Activated naive CD4-positive, alpha-beta T cell treated with anti-CD3 and anti-CD28 coated beads, Interleukin-2, amount 50 U/mL, for 24 hours (primary cell): ENCODE data around the gene GCNT2.
"Not testable (repeated sequence)": the region's sequence is repeated elsewhere in the genome, so short reads cannot be mapped to it uniquely, and the experiment has no call there.

ENCODE experiments used
- H3K27ac Mint-ChIP-seq: one replicate; pipeline ENCODE4 v1.8.0; 2021; ENCODE audit warnings: mild to moderate bottlenecking, mixed read lengths
- H3K27me3 Mint-ChIP-seq: one replicate; pipeline ENCODE4 v1.8.0; 2021; ENCODE audit warnings: mixed read lengths
- H3K36me3 Mint-ChIP-seq: one replicate; pipeline ENCODE4 v1.8.0; 2021; ENCODE audit warnings: mixed read lengths
- H3K4me1 Mint-ChIP-seq: one replicate; pipeline ENCODE4 v1.8.0; 2021; ENCODE audit warnings: mixed read lengths
- H3K4me3 Mint-ChIP-seq: one replicate; pipeline ENCODE4 v1.8.0; 2021; ENCODE audit warnings: mild to moderate bottlenecking, mixed read lengths
- H3K9me3 Mint-ChIP-seq: one replicate; pipeline ENCODE4 v1.8.0; 2021; ENCODE audit warnings: mixed read lengths

GCNT2 gene

GRCh38 chr6:10579803-10580202 lies 58.7 kb downstream of the GCNT2 start:
- H3K9me3 Mint-ChIP-seq, result no peaks in the 10 kb centered on the region
- no peaks in the 10 kb centered on the region for H3K27me3 Mint-ChIP-seq
- no peaks in the 10 kb centered on the region for H3K4me1 Mint-ChIP-seq
- H3K36me3 Mint-ChIP-seq, result peaks cover 5% of the 10 kb centered on the region
- no peak overlapping the region for H3K27ac Mint-ChIP-seq
- H3K4me3 Mint-ChIP-seq, result no peak overlapping the region

- Mint-ChIP-seq H3K9me3 (no peaks in the 10 kb centered on the region), H3K4me3 (no peak overlapping the region), H3K27ac (no peak overlapping the region), H3K4me1 (no peaks in the 10 kb centered on the region), H3K27me3 (no peaks in the 10 kb centered on the region), H3K36me3 (peaks cover 4% of the 10 kb centered on the region)
Measured at GRCh38 chr6:10580570-10580969, 59.4 kb downstream of the GCNT2 start.

GRCh38 chr6:10581402-10581801 lies 60.3 kb downstream of the GCNT2 start:
- not testable (repeated sequence) for H3K27ac Mint-ChIP-seq, H3K27me3 Mint-ChIP-seq, H3K36me3 Mint-ChIP-seq, H3K4me1 Mint-ChIP-seq, H3K9me3 Mint-ChIP-seq, H3K4me3 Mint-ChIP-seq

- H3K27ac Mint-ChIP-seq, result no peak overlapping the region
- H3K36me3 Mint-ChIP-seq, result no peaks in the 10 kb centered on the region
- no peak overlapping the region for H3K4me3 Mint-ChIP-seq
- H3K4me1 Mint-ChIP-seq, result no peaks in the 10 kb centered on the region
- H3K9me3 Mint-ChIP-seq, result no peaks in the 10 kb centered on the region
- no peaks in the 10 kb centered on the region for H3K27me3 Mint-ChIP-seq
Measured at GRCh38 chr6:10582774-10583508, 61.8 kb downstream of the GCNT2 start.

- Mint-ChIP-seq H3K9me3 (no peaks in the 10 kb centered on the region), H3K27me3 (no peaks in the 10 kb centered on the region), H3K36me3 (no peaks in the 10 kb centered on the region), H3K27ac (no peak overlapping the region), H3K4me3 (no peak overlapping the region), H3K4me1 (no peaks in the 10 kb centered on the region)
Measured at GRCh38 chr6:10583509-10583901, 62.4 kb downstream of the GCNT2 start.

GRCh38 chr6:10584607-10585006 lies 63.5 kb downstream of the GCNT2 start:
- no peaks in the 10 kb centered on the region for H3K9me3 Mint-ChIP-seq
- no peaks in the 10 kb centered on the region for H3K36me3 Mint-ChIP-seq
- no peak overlapping the region for H3K27ac Mint-ChIP-seq
- no peaks in the 10 kb centered on the region for H3K4me1 Mint-ChIP-seq
- H3K27me3 Mint-ChIP-seq, result no peaks in the 10 kb centered on the region
- no peak overlapping the region for H3K4me3 Mint-ChIP-seq

- H3K4me1 Mint-ChIP-seq, result no peaks in the 10 kb centered on the region
- H3K9me3 Mint-ChIP-seq, result no peaks in the 10 kb centered on the region
- H3K27me3 Mint-ChIP-seq, result no peaks in the 10 kb centered on the region
- no peak overlapping the region for H3K27ac Mint-ChIP-seq
- H3K36me3 Mint-ChIP-seq, result no peaks in the 10 kb centered on the region
- H3K4me3 Mint-ChIP-seq, result no peak overlapping the region
Measured at GRCh38 chr6:10585209-10585845, 64.2 kb downstream of the GCNT2 start.

GRCh38 chr6:10586302-10586701 lies 65.2 kb downstream of the GCNT2 start:
- Mint-ChIP-seq H3K27me3 (no peaks in the 10 kb centered on the region), H3K27ac (no peak overlapping the region), H3K4me3 (no peak overlapping the region), H3K9me3 (no peaks in the 10 kb centered on the region), H3K4me1 (no peaks in the 10 kb centered on the region), H3K36me3 (peaks cover 4% of the 10 kb centered on the region)

GRCh38 chr6:10587656-10588406 lies 66.7 kb downstream of the GCNT2 start:
- no peaks in the 10 kb centered on the region for H3K27me3 Mint-ChIP-seq
- H3K9me3 Mint-ChIP-seq, result no peaks in the 10 kb centered on the region
- peaks cover 4% of the 10 kb centered on the region for H3K36me3 Mint-ChIP-seq
- no peak overlapping the region for H3K4me3 Mint-ChIP-seq
- no peak overlapping the region for H3K27ac Mint-ChIP-seq
- H3K4me1 Mint-ChIP-seq, result no peaks in the 10 kb centered on the region

GRCh38 chr6:10588562-10589428 lies 67.6 kb downstream of the GCNT2 start:
- no peaks in the 10 kb centered on the region for H3K9me3 Mint-ChIP-seq
- no peaks in the 10 kb centered on the region for H3K4me1 Mint-ChIP-seq
- no peaks in the 10 kb centered on the region for H3K27me3 Mint-ChIP-seq
- no peak overlapping the region for H3K4me3 Mint-ChIP-seq
- peaks cover 4% of the 10 kb centered on the region for H3K36me3 Mint-ChIP-seq
- H3K27ac Mint-ChIP-seq, result no peak overlapping the region

GRCh38 chr6:10589429-10589727 lies 68.2 kb downstream of the GCNT2 start:
- Mint-ChIP-seq H3K4me3 (no peak overlapping the region), H3K36me3 (peaks cover 4% of the 10 kb centered on the region), H3K4me1 (no peaks in the 10 kb centered on the region), H3K27ac (no peak overlapping the region), H3K9me3 (no peaks in the 10 kb centered on the region), H3K27me3 (no peaks in the 10 kb centered on the region)

GRCh38 chr6:10589983-10590382 lies 68.8 kb downstream of the GCNT2 start:
- no peak overlapping the region for H3K27ac Mint-ChIP-seq
- peaks cover 4% of the 10 kb centered on the region for H3K36me3 Mint-ChIP-seq
- H3K27me3 Mint-ChIP-seq, result no peaks in the 10 kb centered on the region
- no peaks in the 10 kb centered on the region for H3K9me3 Mint-ChIP-seq
- no peaks in the 10 kb centered on the region for H3K4me1 Mint-ChIP-seq
- H3K4me3 Mint-ChIP-seq, result no peak overlapping the region

GRCh38 chr6:10591422-10592160 lies 70.4 kb downstream of the GCNT2 start:
- Mint-ChIP-seq H3K27me3 (no peaks in the 10 kb centered on the region), H3K4me1 (no peaks in the 10 kb centered on the region), H3K9me3 (no peaks in the 10 kb centered on the region), H3K4me3 (no peak overlapping the region), H3K27ac (no peak overlapping the region), H3K36me3 (peaks cover 4% of the 10 kb centered on the region)

GRCh38 chr6:10595731-10596664 lies 74.8 kb downstream of the GCNT2 start:
- no peaks in the 10 kb centered on the region for H3K27me3 Mint-ChIP-seq
- H3K27ac Mint-ChIP-seq, result no peak overlapping the region
- H3K4me1 Mint-ChIP-seq, result no peaks in the 10 kb centered on the region
- H3K36me3 Mint-ChIP-seq, result peaks cover 2% of the 10 kb centered on the region
- no peak overlapping the region for H3K4me3 Mint-ChIP-seq
- H3K9me3 Mint-ChIP-seq, result no peaks in the 10 kb centered on the region
